GM19468 (cell line): Measurements from ENCODE around the gene SAMD13.
A peak's percentile ranks its signal among the peaks of the same experiment; 100 is the strongest.

Experiments
- ATAC-seq: cut with Tn5 transposase; IDR thresholded peaks from one replicate; pipeline ENCODE4 v1.9.1; 2021; ENCODE audit warnings: mild to moderate bottlenecking, moderate library complexity, moderate number of reproducible peaks; ENCODE audit not compliant: unreplicated experiment; ENCODE audit errors: extremely low read depth

Gene SAMD13, protein sequence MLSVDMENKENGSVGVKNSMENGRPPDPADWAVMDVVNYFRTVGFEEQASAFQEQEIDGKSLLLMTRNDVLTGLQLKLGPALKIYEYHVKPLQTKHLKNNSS

DNA sequence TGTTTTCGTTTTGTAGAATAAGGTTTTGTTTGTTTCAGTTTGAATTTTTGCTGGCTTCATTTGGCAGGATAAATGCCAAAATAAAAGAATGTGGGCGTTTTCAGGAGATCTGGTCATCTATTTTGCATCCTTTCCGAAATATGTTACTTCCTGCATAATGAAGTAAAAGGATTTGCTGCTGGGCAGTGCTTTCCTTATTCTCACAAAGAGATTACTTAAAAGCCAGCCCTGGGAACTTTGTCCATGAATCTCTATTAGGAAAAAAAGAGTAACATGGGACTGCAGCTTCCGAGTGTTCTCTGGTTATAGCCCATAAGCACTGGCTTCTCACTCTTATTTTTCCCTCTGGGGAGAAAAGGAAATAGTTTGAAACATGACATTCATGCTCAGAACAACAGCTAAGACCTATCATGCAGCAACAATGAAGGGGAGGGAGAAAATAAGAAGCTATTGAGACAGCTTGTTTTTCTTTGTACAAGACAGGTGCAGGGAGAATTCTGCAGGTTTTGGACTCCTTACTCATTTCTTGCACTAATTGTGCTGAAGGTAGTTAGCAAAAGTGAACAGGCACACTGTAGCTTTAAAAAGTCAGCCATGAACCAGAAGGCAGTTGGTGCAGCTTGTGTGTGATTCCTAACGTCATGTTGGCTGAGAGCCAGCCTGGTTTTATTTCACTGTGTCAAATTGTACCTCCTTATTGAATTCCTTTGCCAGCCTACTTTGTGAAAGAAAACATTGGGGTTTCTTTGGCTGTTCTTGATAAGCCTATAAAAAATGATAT is at the start of gene SAMD13:
Gene SAMD13 (plus strand): TSS at position 705 of the 781 bp plus-strand sequence. CDS start 1,527 bp downstream, outside the sequence.
- peak; percentile 22 for ATAC-seq

DNA sequence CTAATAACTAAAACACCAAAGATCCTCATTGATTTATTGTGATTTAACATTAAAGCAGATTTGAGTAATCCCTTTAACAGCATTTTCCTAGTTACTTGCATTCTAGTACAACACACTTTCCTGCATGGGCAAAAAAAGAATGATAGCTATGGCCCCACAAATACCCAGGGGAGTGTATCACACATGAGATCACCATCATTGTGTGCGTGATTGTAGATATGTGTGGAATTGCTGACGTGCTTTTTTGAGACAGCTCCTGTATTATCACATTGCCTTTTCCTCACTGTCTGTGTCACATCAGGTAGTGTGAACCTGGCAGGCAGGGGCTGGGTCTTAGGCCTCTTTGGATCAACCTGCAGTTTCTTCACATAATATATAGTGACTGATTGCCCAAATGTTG is 48.5 kb upstream of the SAMD13 start:
- no peak for ATAC-seq

DNA sequence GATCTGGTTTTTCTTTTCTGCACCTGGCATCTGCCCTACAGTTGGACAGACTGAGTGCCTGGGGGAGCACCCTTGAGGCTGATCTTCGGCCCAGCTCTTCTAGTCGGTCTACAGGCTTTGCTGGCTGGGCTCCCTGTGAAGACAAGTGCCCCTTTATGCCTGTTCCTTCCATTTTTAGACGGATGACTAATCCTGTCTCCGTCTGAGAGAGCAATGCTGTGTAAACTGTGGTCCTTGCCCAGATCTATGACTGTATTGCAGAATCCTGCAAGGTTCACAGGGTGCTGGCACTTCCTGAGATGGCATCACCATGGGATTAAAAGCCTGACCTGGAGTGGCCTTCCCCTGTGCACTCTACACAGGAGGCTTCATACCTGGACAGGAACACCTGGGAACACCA is 47.6 kb upstream of the SAMD13 start:
- ATAC-seq = no peak

DNA sequence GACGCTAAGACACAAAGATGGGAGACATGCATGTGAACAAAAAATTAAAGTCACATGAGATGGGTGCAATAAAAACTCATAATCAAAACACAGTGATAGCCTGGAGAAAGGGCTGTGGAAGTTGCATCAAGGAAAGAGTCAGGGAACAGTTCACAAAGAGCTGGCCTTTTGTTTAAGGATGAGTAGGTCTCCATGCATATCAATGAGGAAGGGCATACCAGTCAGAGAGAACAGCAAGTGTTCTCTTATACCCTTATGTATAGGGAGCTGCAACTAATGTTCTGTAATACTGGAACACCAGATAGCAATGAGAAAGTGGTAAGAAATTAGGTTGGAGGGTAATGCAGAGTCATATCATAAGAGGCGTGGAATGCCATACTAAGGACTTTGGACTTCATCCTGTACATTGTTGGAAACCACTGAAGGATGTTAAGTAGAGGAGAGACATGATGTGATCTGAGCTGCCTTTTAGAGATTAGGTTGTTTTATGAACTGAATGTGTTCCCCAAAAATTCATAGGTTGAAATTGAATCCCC is 46.7 kb upstream of the SAMD13 start:
- no peak for ATAC-seq

DNA sequence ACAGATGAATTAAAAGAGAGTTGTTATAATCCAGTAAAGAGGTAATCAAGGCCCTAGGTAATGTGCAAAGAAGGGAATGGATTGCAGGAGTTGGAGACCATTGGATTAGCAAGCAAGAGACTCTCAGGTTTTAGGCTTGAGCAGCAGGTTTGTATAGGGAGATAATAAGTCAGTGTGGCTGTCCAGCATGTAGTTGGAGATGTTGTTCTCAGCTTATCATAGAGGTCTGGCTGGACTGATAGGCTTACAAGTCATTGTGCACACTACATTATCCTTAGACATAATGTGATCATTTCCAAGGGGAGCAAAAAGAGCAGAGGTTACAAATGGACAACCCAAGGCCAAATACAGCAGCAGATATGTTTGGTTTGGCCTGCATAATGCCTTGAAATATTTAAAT is 45.9 kb upstream of the SAMD13 start:
- ATAC-seq = no peak

DNA sequence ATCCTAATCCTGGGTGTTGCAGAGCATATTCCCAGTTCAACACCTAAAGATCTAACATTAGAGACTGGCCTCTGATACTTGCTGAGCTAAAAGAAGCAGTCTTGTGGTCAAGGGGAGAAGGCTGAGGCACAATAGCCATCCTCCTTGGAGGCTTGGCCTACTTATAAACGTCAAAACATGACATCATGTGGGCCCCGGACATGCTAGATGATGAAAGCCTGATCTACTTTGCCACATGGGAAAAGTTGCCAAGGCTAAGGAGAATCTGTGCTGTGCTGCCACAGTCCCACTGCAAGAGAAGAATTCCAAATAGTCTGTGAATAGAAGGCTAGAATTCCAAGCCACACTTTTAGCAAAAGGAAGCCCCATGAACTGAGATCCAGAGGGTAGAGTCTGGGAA is 43.9 kb upstream of the SAMD13 start:
- no peak for ATAC-seq

DNA sequence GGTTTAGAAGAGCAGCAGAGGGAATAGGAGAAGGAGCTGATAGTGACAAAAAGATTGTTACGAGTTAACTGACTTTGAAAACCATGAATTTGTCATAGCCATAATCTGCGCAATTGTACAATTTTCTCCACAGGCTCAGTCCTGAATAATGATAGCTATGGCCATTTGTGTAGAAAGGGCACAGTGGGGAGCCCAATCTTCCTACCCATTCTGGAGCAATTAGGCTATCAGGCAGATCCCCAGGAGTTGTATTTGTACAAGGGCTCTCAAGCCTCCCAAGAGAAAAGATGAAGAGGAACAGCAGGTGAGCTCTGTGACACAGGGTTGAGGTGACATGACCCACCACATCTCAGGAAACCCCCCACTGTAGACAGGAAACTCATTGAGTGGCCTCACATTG is 42.1 kb upstream of the SAMD13 start:
- no peak for ATAC-seq

DNA sequence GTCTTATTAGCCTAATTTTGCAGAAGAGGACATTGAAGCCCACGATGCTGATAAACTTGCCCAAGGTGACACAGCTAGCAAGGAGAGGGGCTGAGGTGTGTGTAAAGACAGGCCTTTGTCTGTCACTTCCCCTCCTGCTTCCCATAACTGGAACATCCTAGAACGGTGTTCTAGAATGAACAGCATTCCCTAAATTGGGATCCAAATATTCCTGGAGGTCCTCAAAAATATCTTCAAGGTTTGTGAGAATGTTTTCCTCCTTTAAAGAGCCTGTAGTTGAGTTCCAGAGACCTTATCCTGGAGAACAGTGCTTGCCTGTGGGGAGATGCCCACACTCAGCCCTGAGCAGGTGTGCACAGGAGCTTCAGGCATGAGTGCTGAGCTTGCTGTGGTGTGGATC is 41.5 kb upstream of the SAMD13 start:
- ATAC-seq = no peak

DNA sequence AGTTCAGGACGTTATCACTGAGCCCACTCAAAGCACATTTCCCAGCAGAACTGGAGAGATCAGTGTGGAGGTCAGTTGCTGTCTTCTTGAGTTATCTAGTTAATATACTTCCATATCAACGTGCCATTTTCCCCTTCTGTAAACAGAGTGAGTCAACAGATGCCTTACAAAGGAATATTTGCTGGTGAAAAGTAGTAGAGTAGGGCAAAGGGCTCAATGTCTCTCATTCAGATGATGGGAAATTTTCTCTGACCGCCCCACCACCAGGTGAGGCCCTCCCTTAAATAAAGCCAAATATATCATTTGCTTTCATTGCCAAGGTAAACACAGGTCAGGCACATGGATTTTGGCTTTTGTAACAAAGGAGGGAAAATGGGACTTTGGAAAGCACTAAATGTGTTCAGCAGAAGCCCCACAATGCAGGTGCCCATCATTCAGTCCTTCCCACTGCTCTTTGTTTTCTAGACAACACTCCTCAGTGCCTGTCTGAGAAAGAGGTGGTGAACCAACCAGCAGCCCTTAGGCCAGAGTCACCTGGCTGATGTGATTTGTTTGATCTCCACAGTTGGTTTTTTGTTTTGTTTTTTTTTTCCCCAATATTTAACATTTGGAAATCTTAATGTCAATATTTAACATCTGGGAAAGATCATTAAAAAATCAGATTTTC is 40.5 kb upstream of the SAMD13 start:
- ATAC-seq = no peak

DNA sequence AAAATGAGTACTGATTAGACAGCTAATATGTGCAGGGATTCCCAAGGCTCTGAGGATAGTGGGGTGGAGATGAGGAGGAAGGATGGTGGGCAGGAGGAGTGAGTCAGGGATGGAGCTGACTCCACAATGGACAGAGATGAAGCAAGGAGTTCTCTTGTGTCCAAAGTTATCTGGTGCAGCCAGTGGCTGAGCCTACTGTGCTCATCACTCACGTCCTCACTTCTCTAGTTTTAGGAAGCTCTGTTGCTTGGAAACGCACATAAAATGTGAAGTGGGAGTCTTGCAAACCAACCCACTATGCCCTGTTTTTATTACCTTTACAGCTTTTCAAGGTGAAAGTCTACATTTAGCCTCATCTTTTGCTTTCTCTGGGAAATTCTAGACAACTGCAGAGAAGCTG is 36.5 kb upstream of the SAMD13 start:
- ATAC-seq = no peak

DNA sequence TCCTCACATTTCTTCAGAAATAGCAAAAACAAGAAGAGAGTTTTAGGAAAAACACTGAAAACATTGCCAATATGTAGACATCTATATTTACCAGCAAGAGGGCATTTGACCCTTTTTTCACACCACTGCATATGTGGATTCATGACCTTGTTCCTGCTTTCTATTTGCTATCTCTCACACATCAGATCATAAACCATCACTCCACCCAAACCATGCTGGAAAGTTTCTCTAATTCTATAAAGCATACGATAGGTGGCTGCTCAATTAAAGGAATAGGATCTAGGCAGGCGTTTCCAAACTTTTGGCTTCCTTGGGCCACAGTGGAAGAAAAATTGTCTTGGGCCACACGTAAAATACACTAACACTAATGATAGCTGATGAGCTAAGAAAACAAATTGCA is 35.6 kb upstream of the SAMD13 start:
- ATAC-seq = no peak

DNA sequence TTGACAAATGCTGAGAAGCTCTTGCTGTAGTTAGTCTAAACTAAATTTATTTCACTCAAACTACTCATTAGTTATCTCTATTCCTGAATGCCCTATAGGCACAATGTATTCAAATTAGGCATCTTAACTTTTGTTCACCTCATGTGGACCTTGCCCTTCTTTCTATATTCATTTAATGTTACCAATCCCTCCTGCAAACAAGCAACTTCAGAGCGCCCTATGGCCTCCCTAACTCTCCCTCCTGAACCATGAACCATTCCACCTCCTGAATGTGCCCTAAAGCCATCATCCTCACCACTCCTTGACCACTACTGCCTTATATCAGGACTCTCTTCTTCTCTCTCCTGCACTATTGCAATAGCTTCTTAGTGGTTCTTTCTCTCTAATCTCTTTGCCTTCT is 34.8 kb upstream of the SAMD13 start:
- ATAC-seq = no peak

DNA sequence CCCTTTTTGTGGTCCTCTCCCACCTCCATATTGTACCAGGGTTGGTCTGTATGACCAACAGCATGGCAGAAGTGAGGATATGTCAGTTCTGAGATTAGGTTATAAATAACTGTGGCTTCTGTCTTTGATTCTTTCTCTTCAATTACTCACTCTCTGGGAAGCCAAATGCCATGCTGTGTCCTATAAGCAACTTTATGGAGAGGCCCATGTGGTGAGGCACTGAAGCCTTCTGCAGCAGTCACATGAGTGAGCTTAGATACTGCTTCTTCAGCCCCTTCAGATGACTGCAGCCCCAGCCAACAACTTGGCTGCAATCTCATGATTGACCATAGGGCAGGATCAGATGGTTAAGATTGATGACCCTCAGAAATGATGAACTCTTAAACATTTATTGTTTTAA is 34.0 kb upstream of the SAMD13 start:
- ATAC-seq = no peak

DNA sequence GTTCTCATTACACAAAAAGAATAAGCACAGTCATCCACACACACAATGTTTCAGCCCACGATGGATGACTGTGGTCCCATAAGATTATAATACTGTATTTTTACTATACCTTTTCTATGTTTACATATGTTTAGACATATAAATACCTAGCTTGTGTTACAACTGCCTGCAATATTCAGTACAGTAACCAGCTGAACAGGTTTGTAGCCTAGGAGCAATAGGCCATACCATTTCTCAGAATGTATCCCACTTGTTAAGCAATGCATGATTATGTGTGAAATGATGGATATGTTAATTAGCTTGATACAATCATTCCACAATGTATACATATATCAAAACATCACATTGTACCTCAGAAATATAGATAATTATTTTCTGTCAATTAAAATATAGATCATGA is 33.2 kb upstream of the SAMD13 start:
- no peak for ATAC-seq

DNA sequence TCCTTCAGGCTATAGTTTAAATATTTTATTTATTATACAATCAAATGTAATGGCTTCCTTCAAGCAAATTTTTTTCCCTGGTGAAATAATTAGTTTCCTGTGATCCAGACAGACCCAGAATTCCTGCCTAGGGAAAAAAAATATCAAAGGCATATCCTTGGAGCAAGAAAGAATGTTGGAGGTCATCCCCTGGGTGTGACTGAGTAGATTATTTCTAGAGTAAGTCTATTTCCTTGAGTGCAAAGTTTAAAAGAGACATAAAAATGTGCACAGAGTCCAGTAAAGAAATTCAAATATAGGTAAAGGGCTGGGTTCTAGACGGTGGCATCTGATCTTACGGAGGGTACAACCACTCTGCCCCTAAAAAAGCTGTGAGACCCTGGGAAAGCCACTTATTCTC is 32.2 kb upstream of the SAMD13 start:
- no peak for ATAC-seq

DNA sequence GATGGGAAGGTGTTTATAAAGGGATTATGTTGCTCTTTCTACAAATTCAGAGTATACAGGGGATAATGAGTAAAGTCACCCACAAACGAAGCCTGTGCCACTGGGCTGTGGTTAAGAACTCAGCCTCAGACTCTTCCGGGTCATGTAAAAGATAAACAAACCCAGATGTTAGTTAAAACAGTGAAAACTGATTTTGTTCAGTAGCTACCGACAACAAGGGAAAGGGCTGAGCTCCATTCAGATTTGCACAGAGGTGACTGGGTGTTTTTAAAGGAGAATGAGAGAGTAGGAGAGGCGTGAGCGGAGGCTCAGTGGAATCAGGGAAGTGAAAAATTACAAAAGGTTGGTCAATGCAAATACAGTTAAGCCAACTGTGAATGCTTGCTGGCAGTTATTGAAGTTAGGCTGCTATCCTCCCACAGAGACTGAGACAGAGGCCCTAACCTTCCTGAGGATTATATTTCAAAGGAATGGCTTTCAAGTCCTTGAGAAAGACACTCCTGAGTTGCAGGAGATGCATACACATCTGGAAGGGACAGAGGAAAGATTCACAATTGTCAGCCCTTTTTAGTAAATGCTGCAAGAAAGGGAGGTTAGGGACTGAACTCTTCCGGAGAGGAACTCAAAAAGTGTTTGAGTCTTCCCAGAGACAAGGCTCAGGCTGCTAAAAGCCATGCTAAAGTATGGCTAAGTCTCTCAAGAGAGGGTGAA is 29.9 kb upstream of the SAMD13 start:
- ATAC-seq = peak; percentile 86

DNA sequence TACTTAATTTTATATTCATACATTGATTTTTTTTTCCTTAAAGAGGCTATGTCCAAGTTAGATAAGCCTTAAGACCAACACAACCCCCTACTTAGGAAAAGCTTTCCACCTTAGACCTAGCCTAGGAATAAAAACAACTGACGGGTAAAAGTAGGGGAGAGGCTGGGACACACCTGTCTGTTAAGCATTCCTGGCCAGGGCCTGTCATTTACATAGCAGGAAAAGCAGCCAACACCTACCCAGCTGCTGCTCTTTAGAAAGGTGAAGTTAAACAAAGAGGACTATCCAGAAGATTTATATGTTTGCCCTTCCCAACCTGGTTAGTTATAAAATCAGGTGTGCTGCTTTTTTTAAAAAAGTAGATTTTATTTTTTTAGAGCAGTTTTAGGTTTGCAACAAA is 29.1 kb upstream of the SAMD13 start:
- ATAC-seq = no peak

DNA sequence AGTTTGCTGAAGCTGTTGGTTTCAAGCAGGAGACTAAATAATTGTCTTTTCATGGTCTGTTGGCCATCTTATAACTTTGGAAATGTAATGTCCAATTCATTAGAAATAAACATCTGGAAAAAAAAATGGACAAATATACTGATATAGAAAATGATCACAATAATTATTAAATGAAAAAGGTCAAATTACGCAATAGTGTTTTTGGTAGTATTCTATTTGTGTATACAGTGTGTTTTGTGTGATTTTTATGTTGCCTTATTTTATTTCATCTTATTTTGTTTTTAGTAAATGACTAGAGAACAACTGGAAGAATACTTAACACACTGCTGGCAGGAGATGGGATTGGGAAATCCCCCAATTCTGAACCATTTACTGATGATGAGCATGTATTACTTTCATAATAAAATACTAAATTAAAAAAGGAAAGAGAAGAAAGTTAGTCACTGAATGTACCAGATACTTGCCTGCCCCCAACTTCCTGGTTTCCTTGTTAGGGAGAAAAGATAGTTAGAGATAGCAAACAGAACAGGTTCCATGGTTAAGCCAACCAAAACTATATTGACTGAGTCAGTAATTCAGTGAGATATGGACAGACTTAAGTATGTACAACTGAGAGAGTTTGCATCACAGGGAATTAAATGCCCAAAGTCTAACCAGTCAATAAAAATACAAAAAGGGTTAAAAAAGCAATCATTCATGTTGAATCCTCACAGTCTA is 24.0 kb upstream of the SAMD13 start:
- no peak for ATAC-seq

DNA sequence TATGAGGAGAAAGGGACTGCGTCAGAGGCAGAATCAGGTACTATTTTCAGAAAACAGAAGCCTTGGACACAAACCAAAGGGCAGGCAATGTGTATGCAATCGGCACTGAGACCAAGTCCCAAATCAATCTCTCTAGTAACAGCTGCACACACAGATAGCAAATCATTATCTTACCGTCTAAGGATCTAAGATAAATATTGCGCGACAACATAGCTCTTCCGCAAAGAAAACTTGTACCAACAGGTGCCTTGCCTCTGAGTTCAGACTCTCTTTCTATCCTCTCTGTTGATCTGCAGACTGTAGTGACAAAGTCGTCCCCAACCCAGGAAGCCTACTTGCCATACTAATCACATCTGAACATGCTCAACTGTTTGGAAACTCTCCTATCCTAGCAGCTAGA is 22.6 kb upstream of the SAMD13 start:
- no peak for ATAC-seq

DNA sequence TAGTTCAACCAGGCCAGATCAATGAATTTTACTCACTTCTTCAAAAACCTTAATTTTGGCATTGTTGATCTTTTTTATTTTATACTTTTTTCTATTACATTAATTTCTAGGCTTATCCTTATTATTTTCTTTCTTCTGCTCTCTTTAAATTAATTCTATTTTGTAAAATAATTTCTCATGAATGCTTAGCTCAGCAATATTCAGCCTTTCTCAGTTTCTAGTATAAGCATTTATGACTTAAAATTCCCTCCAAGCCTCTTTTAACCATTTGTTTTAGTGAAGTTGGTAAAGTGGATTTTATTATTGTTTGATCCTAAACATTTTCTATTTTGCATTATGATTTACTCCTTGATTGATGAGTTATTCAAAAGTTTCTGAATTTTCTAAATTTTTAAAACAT is 20.6 kb upstream of the SAMD13 start:
- ATAC-seq = no peak
